OCI-LY7 (cell line): ENCODE data around the gene TANGO2. TPM values are rescaled to one million over a fixed set of nuclear protein-coding genes. Genes with fewer than 3 reads are reported as not detected.

Experiments
- BruUV-seq: library from RNA; stranded (reverse); fragments of 400-500 nt; replicated peaks from 2 replicates; lab custom pipeline; 2021; lab: Mats Ljungman, UMichigan
- CTCF ChIA-PET: fragments of 300-600 bp; sonication (Branson Sonifier 250); formaldehyde crosslinking; loops from one replicate; lab custom pipeline; 2022; ENCODE audit warnings: antibody characterized with exemption; ENCODE audit not compliant: unreplicated experiment; lab: Charles Lee
- POLR2A ChIA-PET: fragments of 300-600 bp; sonication (Branson Sonifier 250); formaldehyde crosslinking; loops from one replicate; lab custom pipeline; 2022; ENCODE audit warnings: antibody characterized with exemption; lab: Charles Lee
- DNase-seq: peaks from one replicate; pipeline ENCODE4 v3.0.0-alpha.2; 2015; ENCODE audit warnings: low spot score
- H2AFZ ChIP-seq: fragments of 200-600 bp; sonication (generic), shearing (Covaris generic); 2 replicates; pipeline ENCODE4 v1.6.1; 2014; ENCODE audit warnings: mild to moderate bottlenecking, antibody characterized with exemption, low read length, moderate library complexity
- H3K27ac ChIP-seq: fragments of 200-600 bp; sonication (generic); 2 replicates; pipeline ENCODE4 v1.5.1; 2014; ENCODE audit warnings: mixed run types, low read depth, mild to moderate bottlenecking, moderate library complexity, low read length, inconsistent platforms; ENCODE audit not compliant: poor library complexity, severe bottlenecking
- H3K36me3 ChIP-seq: fragments of 200-600 bp; sonication (generic); 2 replicates; pipeline ENCODE4 v1.6.1; 2014; ENCODE audit warnings: mild to moderate bottlenecking, antibody characterized with exemption, low read length, moderate library complexity, mixed read lengths; ENCODE audit not compliant: insufficient read depth
- H3K4me1 ChIP-seq: fragments of 200-600 bp; sonication (generic); 2 replicates; pipeline ENCODE4 v1.5.1; 2014; ENCODE audit warnings: mild to moderate bottlenecking, low read length; ENCODE audit not compliant: insufficient read depth, poor library complexity, severe bottlenecking
- H3K4me2 ChIP-seq: fragments of 200-600 bp; sonication (generic); 2 replicates; pipeline ENCODE4 v1.6.1; 2014; ENCODE audit warnings: mild to moderate bottlenecking, low read length
- H3K4me3 ChIP-seq: fragments of 200-600 bp; sonication (generic); 2 replicates; pipeline ENCODE4 v1.5.1; 2014; ENCODE audit warnings: mild to moderate bottlenecking, low read depth, low read length; ENCODE audit not compliant: poor library complexity, severe bottlenecking
- H3K79me2 ChIP-seq: fragments of 200-600 bp; sonication (generic); 2 replicates; pipeline ENCODE4 v1.6.1; 2016; ENCODE audit warnings: low read depth, mild to moderate bottlenecking, low read length, moderate library complexity, mixed read lengths; ENCODE audit not compliant: insufficient read depth
- H3K9me2 ChIP-seq: fragments of 200-600 bp; sonication (generic); 2 replicates; pipeline ENCODE4 v1.6.1; 2016; ENCODE audit warnings: mild to moderate bottlenecking, low read length, mixed read lengths; ENCODE audit not compliant: insufficient read depth
- H3K9me3 ChIP-seq: fragments of 200-600 bp; sonication (generic); 2 replicates; pipeline ENCODE4 v1.6.1; 2014; ENCODE audit warnings: mild to moderate bottlenecking, mixed run types, low read length, mixed read lengths
- H4K20me1 ChIP-seq: fragments of 200-600 bp; sonication (generic); 2 replicates; pipeline ENCODE4 v1.6.1; 2014; ENCODE audit warnings: mild to moderate bottlenecking, antibody characterized with exemption, low read length, moderate library complexity, mixed read lengths; ENCODE audit not compliant: insufficient read depth
- EZH2phosphoT487 ChIP-seq: fragments of 200-600 bp; sonication (generic); IDR thresholded peaks from 2 replicates; pipeline ENCODE4 v1.6.1; 2018; ENCODE audit warnings: low read depth, borderline replicate concordance, mild to moderate bottlenecking, mixed run types, antibody characterized with exemption, low read length, moderate library complexity, mixed read lengths
- intact Hi-C: fragments of 100-400 bp; cut with micrococcal nuclease; formaldehyde crosslinking; loops from one replicate; pipeline ENCODE4 v1.10.0; 2022; ENCODE audit not compliant: unreplicated experiment
- total RNA-seq, 2 experiments: library from RNA; depleted of rRNA in 1 of 2; stranded (reverse); fragments of >200 nt in 1 of 2; shearing (Covaris generic) in 1 of 2; gene quantifications; 2 replicates each; pipeline ENCODE4 v1.2.3, GENCODE V29; 2014 to 2022
- TF ChIP-seq, protein P1 (sequence below): fragments of 200-600 bp; sonication (generic); conservative IDR thresholded peaks from 2 replicates; pipeline ENCODE4 v1.5.1; 2014; ENCODE audit warnings: mild to moderate bottlenecking, antibody characterized with exemption, low read length, moderate library complexity, mixed read lengths

The TANGO2 gene
- total RNA-seq, 2 experiments from 2014 or later: 18.3 to 23.3 TPM

DNA sequence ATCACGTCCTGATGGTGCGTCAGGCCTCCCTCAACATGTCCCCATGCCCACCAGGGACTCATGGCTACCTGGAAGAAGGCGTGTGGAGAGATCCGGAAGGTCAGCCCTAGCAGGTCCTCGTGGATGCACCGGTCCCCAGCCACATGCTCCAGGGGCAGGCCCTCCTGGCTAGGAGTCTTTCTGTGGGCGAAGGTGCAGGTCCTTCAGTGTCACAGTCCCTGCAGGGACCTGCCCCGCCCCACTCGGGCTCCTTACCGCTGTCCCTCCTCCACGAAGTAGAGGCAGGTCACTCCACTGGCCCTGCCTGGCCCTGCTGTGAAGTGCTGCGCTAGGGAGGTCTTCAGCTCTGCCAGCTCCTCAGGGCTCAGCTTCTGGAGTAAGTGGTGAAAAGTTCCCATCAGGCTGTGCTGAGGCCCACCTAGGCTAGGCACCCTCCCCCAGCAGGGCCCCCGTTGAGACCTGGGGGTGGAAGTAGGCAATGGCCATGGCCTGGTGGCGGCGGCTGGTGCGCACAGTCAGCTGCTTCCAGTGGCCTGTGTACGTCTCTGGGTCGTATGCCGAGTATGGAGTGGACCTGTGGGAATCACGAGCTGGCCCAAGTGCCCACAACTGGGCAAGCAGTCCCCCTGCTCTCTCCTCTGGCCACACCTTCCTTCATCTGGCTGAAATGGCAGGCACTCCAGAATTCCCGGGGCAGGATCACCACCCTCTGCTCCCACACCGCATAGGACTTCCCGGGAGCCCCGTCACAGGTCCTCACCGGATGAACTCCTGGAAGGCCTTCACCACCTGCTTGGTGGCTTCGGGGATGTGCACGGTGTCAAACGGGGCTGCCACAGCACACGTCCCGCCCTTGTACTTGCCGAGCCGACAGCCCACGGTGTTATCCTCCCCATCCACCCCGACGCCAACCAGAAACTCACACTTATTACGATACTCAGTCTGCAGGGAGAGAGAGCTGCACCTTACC is 93.9 kb downstream of the TANGO2 start:
- Histone ChIP-seq H3K36me3 (peaks cover 84% of the 10 kb centered on the region), H3K79me2 (peaks cover 42% of the 10 kb centered on the region), H4K20me1 (0 out of 2 replicates have a peak, but pooled peaks cover under 1% of the 10 kb centered on the region), H3K4me1 (peaks cover 44% of the 10 kb centered on the region), H2AFZ (no peak overlapping the region), H3K4me3 (peak overlapping the region; percentile 98), H3K4me2 (peak overlapping the region; percentile 74), H3K9me3 (no peaks in the 10 kb centered on the region), H3K27ac (no peak overlapping the region), H3K9me2 (no peaks in the 10 kb centered on the region)
- DNase-seq: no peak
- ChIA-PET POLR2A (no interaction called here), CTCF (no interaction called here)
- TF ChIP-seq, protein P1, sequence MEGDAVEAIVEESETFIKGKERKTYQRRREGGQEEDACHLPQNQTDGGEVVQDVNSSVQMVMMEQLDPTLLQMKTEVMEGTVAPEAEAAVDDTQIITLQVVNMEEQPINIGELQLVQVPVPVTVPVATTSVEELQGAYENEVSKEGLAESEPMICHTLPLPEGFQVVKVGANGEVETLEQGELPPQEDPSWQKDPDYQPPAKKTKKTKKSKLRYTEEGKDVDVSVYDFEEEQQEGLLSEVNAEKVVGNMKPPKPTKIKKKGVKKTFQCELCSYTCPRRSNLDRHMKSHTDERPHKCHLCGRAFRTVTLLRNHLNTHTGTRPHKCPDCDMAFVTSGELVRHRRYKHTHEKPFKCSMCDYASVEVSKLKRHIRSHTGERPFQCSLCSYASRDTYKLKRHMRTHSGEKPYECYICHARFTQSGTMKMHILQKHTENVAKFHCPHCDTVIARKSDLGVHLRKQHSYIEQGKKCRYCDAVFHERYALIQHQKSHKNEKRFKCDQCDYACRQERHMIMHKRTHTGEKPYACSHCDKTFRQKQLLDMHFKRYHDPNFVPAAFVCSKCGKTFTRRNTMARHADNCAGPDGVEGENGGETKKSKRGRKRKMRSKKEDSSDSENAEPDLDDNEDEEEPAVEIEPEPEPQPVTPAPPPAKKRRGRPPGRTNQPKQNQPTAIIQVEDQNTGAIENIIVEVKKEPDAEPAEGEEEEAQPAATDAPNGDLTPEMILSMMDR: no peak
- TF ChIP-seq EZH2phosphoT487: no peak
- BruUV-seq: no TSS peak
- intact Hi-C loops: no loop called here

DNA sequence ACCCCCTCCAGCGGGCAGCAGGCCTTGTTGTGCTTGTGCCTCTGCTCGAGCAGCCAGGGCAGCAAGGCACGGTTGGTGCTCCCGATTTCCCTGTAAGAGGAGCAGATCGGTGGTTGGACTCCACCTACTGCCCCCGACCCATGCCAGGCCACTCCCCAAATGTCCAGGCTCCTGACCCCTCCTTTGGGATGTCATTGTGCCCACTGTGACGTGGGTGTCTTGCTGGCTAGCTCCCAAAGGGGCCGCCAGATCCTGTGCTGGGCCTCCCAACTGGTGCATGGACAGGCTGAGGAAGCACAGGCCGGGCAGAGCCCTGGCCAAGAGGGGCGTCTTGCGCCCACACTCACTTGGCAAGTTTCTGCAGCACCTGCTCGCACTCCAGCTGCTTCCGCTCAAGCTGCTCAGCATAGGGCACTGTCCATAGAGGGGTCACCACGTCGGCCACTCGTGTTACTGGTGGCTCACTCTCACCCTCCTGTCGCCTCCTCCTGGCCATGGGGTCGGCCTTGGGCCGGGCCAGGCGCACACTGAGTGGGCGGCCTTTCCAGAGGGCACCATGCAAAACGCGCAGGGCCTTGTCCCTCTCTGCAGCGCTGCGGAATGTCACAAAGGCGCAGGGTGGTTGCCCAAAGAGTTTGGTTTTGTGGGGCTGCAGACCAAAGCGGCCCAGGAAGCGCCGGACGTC is 94.9 kb downstream of the TANGO2 start, which contains the start of gene RANBP1:
TSS of gene RANBP1 (plus strand) at position 414 of the 685 bp plus-strand sequence. CDS start at position 495, 81 bp downstream.
- H4K20me1 ChIP-seq: peaks cover 9% of the 10 kb centered on the region; the same call in 1 of the 2 replicates
- peaks cover 52% of the 10 kb centered on the region for H3K79me2 ChIP-seq
- no TSS peak for BruUV-seq

More for the DNA sequence above, 94.9 kb downstream of the TANGO2 start, which contains the start of gene RANBP1:
- peak within 1 kb of the TSS; percentile 98 for H3K4me3 ChIP-seq
- H3K4me1 ChIP-seq: peaks cover 44% of the 10 kb centered on the region
- intact Hi-C loops: no loop called here
- peaks cover 84% of the 10 kb centered on the region for H3K36me3 ChIP-seq
- no peak for DNase-seq
- peak within 1 kb of the TSS; percentile 63 for H3K27ac ChIP-seq
- CTCF ChIA-PET: no interaction called here
- no peak for TF ChIP-seq EZH2phosphoT487
- TF ChIP-seq, protein P1: no peak
- H3K9me3 ChIP-seq: no peaks in the 10 kb centered on the region
- H3K4me2 ChIP-seq: peak within 1 kb of the TSS; percentile 74
- peak within 1 kb of the TSS; percentile 9; the same call in 1 of the 2 replicates for H2AFZ ChIP-seq
- H3K9me2 ChIP-seq: no peaks in the 10 kb centered on the region
- POLR2A ChIA-PET: interaction anchor here (0.5 to 1.0 kb wide), 2 partner anchors 25 to 160 kb away, joined by 3 read pairs; no protein-coding TSS in a partner anchor
